Measurements from ENCODE around the gene SPATA22.

- no peak for TF ChIP-seq TEAD4 (IDR thresholded peaks at IDR 0.05)
- no peak for TF ChIP-seq YY1 (IDR thresholded peaks at IDR 0.05; ENCODE audit: low read depth)
- TF ChIP-seq REST (IDR thresholded peaks at IDR 0.05; ENCODE audit: low read depth) = no peak
- no peak for TF ChIP-seq TAF1 (IDR thresholded peaks at IDR 0.05; ENCODE audit: low read depth)
- TF ChIP-seq FOXM1 (IDR thresholded peaks at IDR 0.05; ENCODE audit: borderline replicate concordance, low read depth) = no peak
- no peak for TF ChIP-seq MAX (IDR thresholded peaks at IDR 0.05)
- TF ChIP-seq EP300 (IDR thresholded peaks at IDR 0.05; ENCODE audit: borderline replicate concordance) = no peak
- no peak for TF ChIP-seq CREB1 (IDR thresholded peaks at IDR 0.05; ENCODE audit: low read depth)
These were observed 14.0 kb upstream of the SPATA22 start for GRCh38 chr17:3485481-3486068.
